K562 (cell line): ENCODE results near the gene TBC1D1.
A peak's percentile ranks its signal among the peaks of the same experiment; 100 is the strongest.

Source experiments
- CTCF ChIP-seq, 3 experiments: IDR thresholded peaks in 2 of 3; conservative IDR thresholded peaks in 1 of 3; 2 replicates each; pipeline ENCODE4 v1.5.1; 2011 to 2012; ENCODE audit warnings: low read length in 3 of 3, mild to moderate bottlenecking in 3 of 3, control low read depth in 2 of 3, improper control_type of control experiment in 1 of 3, inconsistent platforms in 1 of 3, low read depth in 1 of 3, mixed read lengths in 1 of 3, moderate library complexity in 1 of 3; ENCODE audit not compliant: insufficient read depth in 2 of 3
- CXXC5 ChIP-seq: fragments of 250-450 bp; sonication (Bioruptor Pico); IDR thresholded peaks from 2 replicates; pipeline ENCODE4 v1.8.0; 2022; ENCODE audit warnings: inconsistent platforms, mild to moderate bottlenecking, moderate library complexity
- ELF2 ChIP-seq: fragments of 250-450 bp; sonication (Bioruptor Pico); IDR thresholded peaks from 2 replicates; pipeline ENCODE4 v1.5.0; 2021; ENCODE audit warnings: mild to moderate bottlenecking
- FOSL1 ChIP-seq: fragments of 200-800 bp; sonication (Bioruptor generic); conservative IDR thresholded peaks from 2 replicates; pipeline ENCODE4 v1.6.1; 2016; ENCODE audit warnings: missing genetic modification characterization, missing compliant biosample characterization
- GTF2A2 ChIP-seq: IDR thresholded peaks from 2 replicates; pipeline ENCODE4 v1.6.1; 2016; ENCODE audit warnings: mild to moderate bottlenecking, missing genetic modification characterization, missing compliant biosample characterization
- JUNB ChIP-seq: fragments of 450-650 bp; formaldehyde crosslinking; conservative IDR thresholded peaks from 2 replicates; pipeline ENCODE4 v1.4.0; 2020; ENCODE audit warnings: mild to moderate bottlenecking
- JUND ChIP-seq, 2 experiments: IDR thresholded peaks; 2 replicates in 1 of 2; 3 replicates in 1 of 2; pipeline ENCODE4 v1.6.1; 2011; ENCODE audit warnings: borderline replicate concordance in 2 of 2, low read depth in 2 of 2, low read length in 2 of 2, improper control_type of control experiment in 1 of 2, missing biosample characterization in 1 of 2, missing genetic modification characterization in 1 of 2, missing genetic modification reagents in 1 of 2
- MED1 ChIP-seq: sonication (generic); formaldehyde crosslinking; IDR thresholded peaks from 2 replicates; pipeline ENCODE4 v1.8.1; 2023; ENCODE audit warnings: missing genetic modification reagents, borderline replicate concordance
- MTA2 ChIP-seq: fragments of 450-650 bp; IDR thresholded peaks from 2 replicates; pipeline ENCODE4 v1.6.1; 2016; ENCODE audit warnings: low read depth
- POLR2A ChIP-seq: fragments of 450-650 bp; conservative IDR thresholded peaks from 2 replicates; pipeline ENCODE4 v1.6.1; 2016
- RAD21 ChIP-seq, 2 experiments: fragments of 250-450 bp in 1 of 2; fragments of 450-650 bp in 1 of 2; sonication (Bioruptor Pico) in 1 of 2; formaldehyde crosslinking in 1 of 2; IDR thresholded peaks in 1 of 2; conservative IDR thresholded peaks in 1 of 2; 2 replicates each; pipeline versions ENCODE4 v1.4.0 to v1.8.0; 2020 to 2022; ENCODE audit warnings: mild to moderate bottlenecking in 2 of 2, moderate library complexity in 1 of 2
- SMC3 ChIP-seq: conservative IDR thresholded peaks from 2 replicates; pipeline ENCODE4 v1.6.1; 2011; ENCODE audit warnings: low read depth, low read length, improper control_type of control experiment; ENCODE audit not compliant: insufficient read depth
- USF2 ChIP-seq: sonication (generic); formaldehyde crosslinking; IDR thresholded peaks from 2 replicates; pipeline ENCODE4 v1.5.0; 2020; ENCODE audit warnings: missing genetic modification reagents
- ZBTB2 ChIP-seq: fragments of 450-650 bp; IDR thresholded peaks from 2 replicates; pipeline ENCODE4 v1.6.1; 2016; ENCODE audit warnings: antibody characterized with exemption

- TF ChIP-seq POLR2A (no peak), GTF2A2 (tag) (no peak), CTCF (IDR thresholded peaks at IDR 0.05 in 2 of 3, conservative IDR thresholded peaks at IDR 0.05 in 1 of 3; ENCODE audit: insufficient read depth in 2 of 3, low read depth in 1 of 3, low read length in 3 of 3) (no peak), ELF2 (CRISPR knock-in tag) (no peak), USF2 (CRISPR knock-in tag) (no peak), SMC3 (no peak), RAD21 (CRISPR knock-in tag; conservative IDR thresholded peaks at IDR 0.05 in 1 of 2, IDR thresholded peaks at IDR 0.05 in 1 of 2) (no peak), FOSL1 (tag) (no peak; the same call in 1 of the 2 replicates), MED1 (no peak), JUNB (no peak), ZBTB2 (no peak), CXXC5 (no peak), JUND (IDR thresholded peaks at IDR 0.05; ENCODE audit: borderline replicate concordance, low read depth, low read length) (no peak), JUND (tag; IDR thresholded peaks at IDR 0.05; ENCODE audit: borderline replicate concordance, low read depth, low read length) (no peak; the same call in 2 of the 3 replicates), MTA2 (peak; percentile 70)
Observed at GRCh38 chr4:38094419-38094818, 203.5 kb downstream of the TBC1D1 start.
